HuH-7 (cell line): Measurements from ENCODE around the gene TMED10.
"Not testable (repeated sequence)": the region's sequence is repeated elsewhere in the genome, so short reads cannot be mapped to it uniquely, and the experiment has no call there.

Experiments
- DNase-seq: peaks from one replicate; pipeline ENCODE4 v3.0.0; 2011; ENCODE audit warnings: low spot score

TMED10 gene

DNA sequence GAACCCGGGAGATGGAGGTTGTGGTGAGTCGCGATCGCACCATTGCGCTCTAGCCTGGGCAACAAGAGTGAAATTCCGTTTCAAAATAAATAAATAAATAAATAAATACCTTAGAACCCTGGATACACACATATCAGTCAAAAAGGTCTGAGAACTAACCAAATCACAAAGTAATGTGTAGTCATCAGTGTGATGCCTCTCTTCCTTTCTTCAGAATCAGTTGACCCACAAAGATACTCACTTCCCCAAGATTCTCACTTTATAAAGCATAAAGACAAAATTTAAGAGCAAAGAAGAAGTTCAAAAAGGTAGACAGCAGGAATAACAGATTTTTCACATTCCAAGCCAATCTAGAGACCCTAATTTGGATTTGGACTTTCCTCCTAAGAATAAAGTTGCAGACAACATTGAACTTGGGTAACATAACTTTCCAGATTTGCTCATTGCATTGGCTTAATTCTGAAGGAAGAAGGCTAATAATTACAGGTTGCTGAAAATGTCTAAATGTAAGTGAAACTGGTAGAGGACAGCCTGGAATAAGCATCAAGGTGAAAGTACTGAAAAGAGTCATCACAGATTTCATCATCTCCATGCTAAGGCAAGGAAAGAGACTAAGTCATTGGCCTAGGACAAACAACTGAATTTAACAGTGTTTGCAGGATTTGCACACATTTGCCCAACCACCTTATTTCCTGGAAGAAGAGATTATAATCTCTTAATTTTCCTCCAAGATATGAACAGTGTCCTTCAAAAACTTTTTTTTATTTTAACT, 17.4 kb downstream of the TMED10 start:
- DNase-seq: no peak

GRCh38 chr14:75156901-75157300, 19.5 kb downstream of the TMED10 start:
- no peak for DNase-seq

- DNase-seq: no peak
Observed at GRCh38 chr14:75156111-75156510, 20.3 kb downstream of the TMED10 start.

- DNase-seq: no peak
Observed at GRCh38 chr14:75155169-75155568, 21.2 kb downstream of the TMED10 start.

- no peak for DNase-seq
Observed at GRCh38 chr14:75153295-75153694, 23.1 kb downstream of the TMED10 start.

- DNase-seq: no peak
Observed at GRCh38 chr14:75151851-75152250, 24.6 kb downstream of the TMED10 start.

GRCh38 chr14:75150637-75151036, 25.8 kb downstream of the TMED10 start:
- DNase-seq: not testable (repeated sequence)

DNA sequence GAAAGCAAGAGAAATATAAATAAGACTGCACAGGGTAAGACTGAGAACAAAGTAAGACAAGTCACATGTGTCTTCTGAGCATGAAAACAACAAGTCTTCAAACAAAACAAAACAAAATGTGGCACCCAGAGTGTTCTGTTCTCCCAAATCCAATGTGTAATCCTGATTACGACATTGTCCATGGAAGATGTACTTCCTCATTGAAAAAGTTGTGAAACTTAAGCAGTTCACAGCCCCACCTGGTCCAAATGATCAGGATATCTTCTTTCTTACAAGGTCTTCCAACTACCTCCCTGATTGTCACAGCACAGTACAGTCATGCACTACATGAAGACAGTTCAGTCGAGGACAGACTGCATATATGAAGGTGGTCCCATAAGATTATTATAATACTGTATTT, 26.3 kb downstream of the TMED10 start:
- DNase-seq: no peak

GRCh38 chr14:75147423-75148071, 28.9 kb downstream of the TMED10 start:
- DNase-seq: no peak

DNA sequence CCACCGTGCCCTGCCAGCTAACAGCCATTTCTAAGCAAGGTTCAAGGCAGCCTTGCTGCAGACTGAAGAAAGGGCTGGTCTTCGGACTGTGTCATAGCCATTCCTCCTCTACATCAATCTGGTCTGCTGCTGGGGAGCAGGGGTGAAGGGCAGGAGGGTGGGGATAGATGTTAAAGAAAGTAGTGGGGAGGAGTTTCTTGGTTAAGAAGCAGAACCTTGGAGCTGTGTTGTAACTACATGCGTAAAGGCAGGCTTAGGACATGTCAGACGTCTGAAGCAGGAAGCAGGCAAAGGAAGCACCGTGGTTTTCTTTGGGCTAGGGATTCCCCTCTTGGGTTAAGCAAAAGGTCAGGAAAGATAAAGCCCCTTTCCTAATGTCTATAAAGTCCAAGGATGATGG, 31.5 kb downstream of the TMED10 start:
- DNase-seq: no peak

DNA sequence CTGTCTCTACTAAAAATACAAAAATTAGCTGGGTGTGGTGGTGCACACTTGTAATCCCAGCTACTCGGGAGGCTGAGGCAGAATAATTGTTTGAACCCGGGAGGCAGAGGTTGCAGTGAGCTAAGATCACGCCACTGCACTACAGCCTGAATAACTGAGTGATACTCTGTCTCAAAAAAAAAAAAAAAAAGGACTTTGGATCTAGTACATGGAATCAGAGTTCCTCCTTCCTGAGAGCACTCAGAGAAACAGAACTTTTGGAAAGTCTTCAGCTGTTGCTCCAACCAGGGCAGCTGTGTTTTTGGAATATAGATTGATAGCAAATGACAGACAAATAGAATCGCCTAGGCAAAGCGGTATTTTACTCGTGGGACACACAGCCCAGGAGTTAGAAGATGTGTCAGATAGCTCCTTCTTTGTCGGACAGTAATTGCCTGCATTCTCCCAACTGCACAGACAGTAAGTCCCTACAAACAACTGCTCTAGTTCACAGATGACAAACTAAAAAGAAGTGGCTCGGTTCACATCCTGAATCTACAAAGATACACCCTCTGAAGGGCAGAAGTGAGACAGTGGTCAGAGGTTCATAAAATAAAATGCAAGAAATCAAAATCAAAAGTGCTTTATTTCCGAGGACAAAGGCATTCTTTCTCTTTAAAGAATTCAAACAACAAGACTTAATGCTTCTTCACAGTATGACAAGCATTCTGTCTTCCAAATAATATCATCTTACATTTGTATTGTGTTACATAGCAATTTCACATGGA, 32.5 kb downstream of the TMED10 start:
- no peak for DNase-seq

- no peak for DNase-seq
Observed at GRCh38 chr14:75142494-75142893, 33.9 kb downstream of the TMED10 start.

DNA sequence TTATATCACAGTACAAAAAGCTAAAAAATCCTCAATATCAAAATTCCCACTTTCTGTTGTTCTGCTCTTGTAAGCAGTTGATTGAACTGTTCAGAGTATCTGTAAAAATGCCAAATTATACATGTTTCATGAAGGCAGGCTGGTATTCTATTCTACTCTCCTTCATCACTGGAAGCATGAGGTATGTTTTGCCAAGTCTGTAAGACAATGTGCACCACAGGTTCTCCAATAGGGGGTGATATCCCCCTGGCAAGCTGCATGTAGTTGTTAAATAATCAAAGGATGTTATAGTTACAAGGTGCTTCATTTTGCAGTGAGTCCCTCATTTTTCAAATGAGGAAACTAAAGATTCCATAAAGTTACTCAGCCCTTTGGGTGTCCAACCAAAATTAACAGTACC, 34.4 kb downstream of the TMED10 start:
- peak; percentile 36 for DNase-seq

DNA sequence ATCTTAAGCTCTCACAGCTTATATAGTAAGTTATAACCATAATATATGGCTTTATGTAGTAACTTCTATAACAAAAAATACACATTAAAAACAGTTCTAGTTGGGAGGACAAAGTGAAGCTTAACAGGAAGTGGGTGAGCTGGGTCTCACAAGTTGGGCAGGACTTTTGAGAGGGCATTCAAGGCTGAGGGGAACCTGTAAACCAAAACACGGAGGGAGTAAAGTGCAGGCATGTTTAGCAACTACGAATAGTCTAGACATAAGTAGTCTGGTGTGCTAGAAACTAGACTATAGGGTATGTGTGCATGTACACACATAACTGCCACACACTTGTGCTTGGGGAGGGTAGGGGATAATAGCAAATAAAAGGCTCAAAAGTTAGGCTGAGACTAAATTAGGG, 35.4 kb downstream of the TMED10 start:
- DNase-seq: no peak

DNA sequence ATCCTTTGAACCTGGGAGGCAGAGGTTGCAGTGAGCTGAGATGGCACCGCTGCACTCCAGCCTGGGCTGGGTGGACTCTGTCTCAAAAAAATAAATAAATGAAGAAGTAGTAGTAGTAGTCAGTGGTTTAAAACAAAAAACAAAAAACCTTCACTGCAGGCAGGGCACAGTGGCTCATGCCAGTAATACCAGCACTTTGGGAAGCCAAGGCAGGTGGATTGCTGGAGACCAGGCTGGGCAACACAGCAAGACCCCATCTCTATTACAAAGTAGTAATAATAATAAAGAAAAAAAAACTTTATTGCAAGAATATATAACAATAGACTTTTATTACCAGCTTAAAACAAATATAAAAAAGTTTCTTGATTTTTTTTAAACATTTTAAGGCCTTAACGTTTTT, 35.8 kb downstream of the TMED10 start:
- DNase-seq: no peak

DNA sequence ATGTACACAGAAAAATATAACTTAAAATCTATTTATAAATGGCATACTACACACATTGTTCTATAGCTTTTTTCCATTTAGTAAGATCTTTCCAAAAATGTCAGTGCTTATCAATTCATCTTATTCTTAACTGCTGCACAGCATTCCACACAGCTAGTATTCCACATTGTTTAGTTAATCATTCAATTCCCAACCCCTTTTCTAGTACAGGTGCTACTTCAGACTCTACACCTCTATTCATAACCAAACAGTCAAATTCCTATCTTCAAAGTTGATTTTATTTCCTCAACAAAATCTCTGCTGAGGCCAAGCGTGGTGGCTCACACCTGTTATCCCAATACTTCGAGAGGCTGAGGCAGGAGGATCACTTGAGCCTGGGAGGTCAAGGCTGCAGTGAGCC, 37.2 kb downstream of the TMED10 start:
- DNase-seq: no peak

GRCh38 chr14:75138492-75138891, 37.9 kb downstream of the TMED10 start:
- DNase-seq: no peak

DNA sequence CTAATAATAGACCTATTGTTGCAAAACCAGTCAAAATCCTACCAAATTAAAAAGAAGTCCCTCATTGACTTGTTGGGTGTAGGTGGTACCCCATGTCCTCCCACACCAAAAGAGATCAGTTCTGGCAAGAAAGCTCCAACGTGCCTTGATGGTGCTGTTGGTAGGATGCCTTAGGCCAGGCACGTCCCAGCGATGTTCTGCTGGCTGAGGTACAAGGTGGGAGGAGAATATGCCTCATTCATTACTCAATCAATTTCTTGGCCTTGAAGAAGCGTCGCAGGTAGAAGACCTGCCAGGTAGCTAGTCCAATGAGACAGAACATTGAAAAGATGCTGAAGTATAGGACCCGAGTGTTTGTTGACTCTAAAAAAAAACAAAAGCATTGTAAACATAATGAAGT, 41.8 kb downstream of the TMED10 start:
- no peak for DNase-seq

GRCh38 chr14:75133597-75133996, 42.8 kb downstream of the TMED10 start:
- no peak for DNase-seq

DNA sequence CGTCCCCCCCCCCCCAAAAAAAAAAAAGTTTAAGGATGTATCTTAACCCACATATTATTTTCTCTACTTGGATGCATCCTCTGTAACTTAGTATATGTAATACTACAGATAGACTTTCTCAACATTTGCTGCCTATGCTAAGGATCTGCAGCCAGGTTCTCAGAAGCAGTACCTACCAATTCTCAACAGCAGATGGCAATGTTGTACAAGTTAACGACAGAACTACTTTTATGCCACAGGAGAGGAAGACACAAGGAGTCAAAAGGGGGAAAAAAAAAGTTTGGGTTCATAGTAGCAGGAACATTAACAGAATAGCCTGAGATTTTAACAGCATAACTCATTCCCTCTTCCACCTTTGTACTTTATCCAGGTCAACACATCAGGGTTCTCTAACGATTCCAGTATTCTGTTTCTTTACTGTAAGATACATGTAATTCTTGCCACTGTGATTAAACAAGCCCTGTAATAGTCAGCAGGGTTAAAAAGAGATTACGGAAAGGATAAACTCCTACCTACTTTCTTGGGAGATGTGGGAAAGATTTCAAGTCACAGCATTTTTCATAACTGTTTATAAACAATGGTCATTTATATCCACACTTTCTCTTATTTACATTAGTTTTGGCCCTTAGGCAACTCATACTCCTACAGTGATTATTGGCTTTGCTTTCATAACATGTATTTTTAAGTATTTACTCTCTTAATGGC, 43.9 kb downstream of the TMED10 start:
- DNase-seq: peak; percentile 36

DNA sequence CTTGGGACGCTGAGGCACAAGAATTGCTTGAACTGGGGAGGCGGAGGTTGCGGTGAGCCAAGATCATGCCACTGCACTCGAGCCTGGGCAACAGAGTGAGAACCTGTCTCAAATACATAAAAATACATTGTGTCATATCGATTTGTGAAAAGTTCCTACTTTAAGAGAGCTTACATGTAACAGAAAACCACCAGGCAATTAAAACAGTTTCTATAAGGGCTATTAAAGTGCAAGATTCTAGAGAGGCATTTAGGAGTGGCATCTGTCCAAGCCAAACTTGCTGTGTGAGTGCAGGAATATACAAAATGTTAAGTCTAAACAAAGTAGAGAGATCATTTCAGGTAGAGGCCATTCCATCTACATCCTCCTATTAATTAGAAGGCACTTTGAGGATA, 47.8 kb downstream of the TMED10 start:
- DNase-seq: no peak

GRCh38 chr14:75127903-75128595, 48.4 kb downstream of the TMED10 start:
- no peak for DNase-seq
